HEK293 (cell line): ENCODE results near the gene ZNF223.
A peak's percentile ranks its signal among the peaks of the same experiment; 100 is the strongest.

ENCODE experiments used
- BCL11B ChIP-seq: fragments of 450-650 bp; formaldehyde crosslinking; IDR thresholded peaks from 2 replicates; pipeline ENCODE4 v1.5.1; 2016; ENCODE audit warnings: low read depth, missing biosample characterization, missing genetic modification characterization
- GLIS2 ChIP-seq: fragments of 450-650 bp; formaldehyde crosslinking; IDR thresholded peaks from 2 replicates; pipeline ENCODE4 v1.5.1; 2016; ENCODE audit warnings: missing biosample characterization, missing genetic modification characterization
- OVOL3 ChIP-seq: fragments of 450-650 bp; formaldehyde crosslinking; IDR thresholded peaks from 2 replicates; pipeline ENCODE4 v1.5.1; 2016; ENCODE audit warnings: missing biosample characterization, missing genetic modification characterization
- SP3 ChIP-seq: fragments of 450-650 bp; formaldehyde crosslinking; IDR thresholded peaks from 2 replicates; pipeline ENCODE4 v1.5.1; 2016; ENCODE audit warnings: missing biosample characterization, missing genetic modification characterization
- TCF7L2 ChIP-seq: IDR thresholded peaks from 2 replicates; pipeline ENCODE4 v1.6.1; 2011; ENCODE audit warnings: low read depth, mild to moderate bottlenecking, inconsistent platforms, low read length, moderate library complexity, borderline replicate concordance
- TRIM28 ChIP-seq: IDR thresholded peaks from 2 replicates; pipeline ENCODE4 v1.6.1; 2011; ENCODE audit warnings: low read length, control low read depth, borderline replicate concordance
- ZBTB21 ChIP-seq: fragments of 450-650 bp; formaldehyde crosslinking; IDR thresholded peaks from 2 replicates; pipeline ENCODE4 v1.5.1; 2017; ENCODE audit warnings: missing biosample characterization, missing genetic modification characterization
- ZBTB8A ChIP-seq: fragments of 450-650 bp; formaldehyde crosslinking; IDR thresholded peaks from 2 replicates; pipeline ENCODE4 v1.5.1; 2016; ENCODE audit warnings: missing biosample characterization, missing genetic modification characterization
- ZFHX2 ChIP-seq: fragments of 450-650 bp; formaldehyde crosslinking; conservative IDR thresholded peaks from 2 replicates; pipeline ENCODE4 v1.5.1; 2016; ENCODE audit warnings: missing biosample characterization, missing genetic modification characterization
- ZIC2 ChIP-seq: fragments of 450-650 bp; formaldehyde crosslinking; IDR thresholded peaks from 2 replicates; pipeline ENCODE4 v1.5.1; 2016; ENCODE audit warnings: missing biosample characterization, missing genetic modification characterization
- ZNF184 ChIP-seq: fragments of 450-650 bp; IDR thresholded peaks from 2 replicates; pipeline ENCODE4 v1.5.1; 2018; ENCODE audit warnings: missing biosample characterization, mild to moderate bottlenecking, missing genetic modification characterization
- ZNF23 ChIP-seq: fragments of 450-650 bp; formaldehyde crosslinking; IDR thresholded peaks from 2 replicates; pipeline ENCODE4 v1.5.1; 2016; ENCODE audit warnings: missing biosample characterization, missing genetic modification characterization, borderline replicate concordance
- ZNF248 ChIP-seq: fragments of 450-650 bp; formaldehyde crosslinking; IDR thresholded peaks from 2 replicates; pipeline ENCODE4 v1.5.1; 2017; ENCODE audit warnings: missing biosample characterization, missing genetic modification characterization
- ZNF266 ChIP-seq: fragments of 450-650 bp; formaldehyde crosslinking; IDR thresholded peaks from 2 replicates; pipeline ENCODE4 v1.5.1; 2016; ENCODE audit warnings: missing biosample characterization, missing genetic modification characterization, low read depth
- ZNF302 ChIP-seq: fragments of 450-650 bp; formaldehyde crosslinking; IDR thresholded peaks from 2 replicates; pipeline ENCODE4 v1.5.1; 2016; ENCODE audit warnings: missing biosample characterization, missing genetic modification characterization, low read depth
- ZNF335 ChIP-seq: fragments of 450-650 bp; formaldehyde crosslinking; conservative IDR thresholded peaks from 2 replicates; pipeline ENCODE4 v1.5.1; 2016; ENCODE audit warnings: missing biosample characterization, missing genetic modification characterization
- ZNF341 ChIP-seq: fragments of 450-650 bp; formaldehyde crosslinking; IDR thresholded peaks from 2 replicates; pipeline ENCODE4; 2016; ENCODE audit warnings: low read depth, missing biosample characterization, missing genetic modification characterization
- ZNF394 ChIP-seq: fragments of 450-650 bp; formaldehyde crosslinking; IDR thresholded peaks from 2 replicates; pipeline ENCODE4 v1.5.1; 2016; ENCODE audit warnings: missing biosample characterization, missing genetic modification characterization, mild to moderate bottlenecking, moderate library complexity, borderline replicate concordance
- ZNF423 ChIP-seq: fragments of 450-650 bp; formaldehyde crosslinking; IDR thresholded peaks from 2 replicates; pipeline ENCODE4 v1.5.1; 2016; ENCODE audit warnings: missing biosample characterization, missing genetic modification characterization
- ZNF561 ChIP-seq: fragments of 450-650 bp; IDR thresholded peaks from 2 replicates; pipeline ENCODE4 v1.5.1; 2018; ENCODE audit warnings: missing biosample characterization, missing genetic modification characterization, borderline replicate concordance
- ZNF610 ChIP-seq: fragments of 450-650 bp; formaldehyde crosslinking; IDR thresholded peaks from 2 replicates; pipeline ENCODE4 v1.5.1; 2016; ENCODE audit warnings: missing biosample characterization, missing genetic modification characterization, borderline replicate concordance
- ZNF626 ChIP-seq: fragments of 450-650 bp; sonication (Bioruptor Pico); formaldehyde crosslinking; IDR thresholded peaks from 2 replicates; pipeline ENCODE4 v1.5.1; 2018; ENCODE audit warnings: missing biosample characterization, missing genetic modification characterization, inconsistent platforms
- ZNF658 ChIP-seq: fragments of 450-650 bp; formaldehyde crosslinking; IDR thresholded peaks from 2 replicates; pipeline ENCODE4; 2016; ENCODE audit warnings: missing biosample characterization, missing genetic modification characterization
- ZNF777 ChIP-seq: fragments of 450-650 bp; formaldehyde crosslinking; IDR thresholded peaks from 2 replicates; pipeline ENCODE4 v1.5.1; 2017; ENCODE audit warnings: missing biosample characterization, missing genetic modification characterization, borderline replicate concordance
- TF ChIP-seq, protein P1 (sequence below): fragments of 450-650 bp; formaldehyde crosslinking; conservative IDR thresholded peaks from 2 replicates; pipeline ENCODE4 v1.5.1; 2016; ENCODE audit warnings: low read depth, missing biosample characterization, missing genetic modification characterization
- TF ChIP-seq, protein P2 (sequence below): fragments of 450-650 bp; formaldehyde crosslinking; IDR thresholded peaks from 2 replicates; pipeline ENCODE4 v1.5.1; 2016; ENCODE audit warnings: missing biosample characterization, missing genetic modification characterization
- TF ChIP-seq, protein P3 (sequence below): fragments of 450-650 bp; formaldehyde crosslinking; IDR thresholded peaks from 2 replicates; pipeline ENCODE4 v1.5.1; 2016; ENCODE audit warnings: missing biosample characterization, missing genetic modification characterization
- TF ChIP-seq, protein P4 (sequence below): fragments of 450-650 bp; formaldehyde crosslinking; optimal IDR thresholded peaks from 2 replicates; pipeline ENCODE3; 2016; ENCODE audit warnings: missing biosample characterization, mild to moderate bottlenecking, missing genetic modification characterization
- TF ChIP-seq, protein P5 (sequence below): fragments of 450-650 bp; formaldehyde crosslinking; IDR thresholded peaks from 2 replicates; pipeline ENCODE4; 2016; ENCODE audit warnings: missing biosample characterization, missing genetic modification characterization
- TF ChIP-seq, protein P6 (sequence below): fragments of 450-650 bp; formaldehyde crosslinking; IDR thresholded peaks from 2 replicates; pipeline ENCODE4 v1.5.1; 2017; ENCODE audit warnings: missing biosample characterization, mild to moderate bottlenecking, missing genetic modification characterization, moderate library complexity

ZNF223 gene

DNA sequence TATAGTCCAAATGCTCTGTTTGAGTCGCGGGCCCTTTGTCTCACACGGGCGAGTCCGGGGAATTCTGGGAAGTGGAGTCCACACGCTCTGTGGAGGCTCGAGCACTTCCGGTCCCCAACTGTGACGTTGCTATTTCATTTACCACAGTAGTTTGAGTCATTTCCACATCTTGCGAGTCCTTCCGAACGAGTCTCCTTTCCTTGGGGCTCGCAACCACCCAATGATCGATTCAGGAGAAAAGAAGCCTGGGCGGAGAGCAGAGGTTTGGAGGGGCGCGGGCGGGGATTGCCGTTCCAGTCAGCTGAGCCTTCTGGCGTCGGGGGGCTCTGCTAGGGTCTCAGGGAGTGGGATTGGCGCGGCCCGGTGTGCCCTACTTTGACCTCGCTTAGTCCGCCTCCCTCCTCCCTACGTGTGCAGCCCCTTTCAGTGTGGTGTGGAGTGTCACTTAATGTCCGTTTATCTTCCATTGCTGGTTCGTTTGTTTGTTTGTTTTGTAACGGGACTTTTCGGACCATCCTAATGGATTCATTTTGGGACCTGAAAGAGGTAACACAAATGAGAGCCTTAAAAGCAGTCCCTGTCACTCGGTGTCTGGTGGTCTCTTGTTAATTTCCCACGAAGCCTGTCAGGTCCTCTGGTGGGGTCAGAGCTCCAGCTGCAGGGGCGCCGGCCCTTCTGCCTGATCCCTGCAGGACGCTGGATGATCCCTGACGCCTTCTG is 26.5 kb upstream of the ZNF223 start, which contains the start of gene ZNF222 (continued):
- TF ChIP-seq ZNF23 (tag by site-specific recombination) = peak; percentile 26; the same call in 1 of the 2 replicates
- TF ChIP-seq, protein P1, sequence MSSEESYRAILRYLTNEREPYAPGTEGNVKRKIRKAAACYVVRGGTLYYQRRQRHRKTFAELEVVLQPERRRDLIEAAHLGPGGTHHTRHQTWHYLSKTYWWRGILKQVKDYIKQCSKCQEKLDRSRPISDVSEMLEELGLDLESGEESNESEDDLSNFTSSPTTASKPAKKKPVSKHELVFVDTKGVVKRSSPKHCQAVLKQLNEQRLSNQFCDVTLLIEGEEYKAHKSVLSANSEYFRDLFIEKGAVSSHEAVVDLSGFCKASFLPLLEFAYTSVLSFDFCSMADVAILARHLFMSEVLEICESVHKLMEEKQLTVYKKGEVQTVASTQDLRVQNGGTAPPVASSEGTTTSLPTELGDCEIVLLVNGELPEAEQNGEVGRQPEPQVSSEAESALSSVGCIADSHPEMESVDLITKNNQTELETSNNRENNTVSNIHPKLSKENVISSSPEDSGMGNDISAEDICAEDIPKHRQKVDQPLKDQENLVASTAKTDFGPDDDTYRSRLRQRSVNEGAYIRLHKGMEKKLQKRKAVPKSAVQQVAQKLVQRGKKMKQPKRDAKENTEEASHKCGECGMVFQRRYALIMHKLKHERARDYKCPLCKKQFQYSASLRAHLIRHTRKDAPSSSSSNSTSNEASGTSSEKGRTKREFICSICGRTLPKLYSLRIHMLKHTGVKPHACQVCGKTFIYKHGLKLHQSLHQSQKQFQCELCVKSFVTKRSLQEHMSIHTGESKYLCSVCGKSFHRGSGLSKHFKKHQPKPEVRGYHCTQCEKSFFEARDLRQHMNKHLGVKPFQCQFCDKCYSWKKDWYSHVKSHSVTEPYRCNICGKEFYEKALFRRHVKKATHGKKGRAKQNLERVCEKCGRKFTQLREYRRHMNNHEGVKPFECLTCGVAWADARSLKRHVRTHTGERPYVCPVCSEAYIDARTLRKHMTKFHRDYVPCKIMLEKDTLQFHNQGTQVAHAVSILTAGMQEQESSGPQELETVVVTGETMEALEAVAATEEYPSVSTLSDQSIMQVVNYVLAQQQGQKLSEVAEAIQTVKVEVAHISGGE (tag by site-specific recombination) = peak; percentile 94
- peak; percentile 99 for TF ChIP-seq ZNF335 (tag by site-specific recombination)
- TF ChIP-seq, protein P2, sequence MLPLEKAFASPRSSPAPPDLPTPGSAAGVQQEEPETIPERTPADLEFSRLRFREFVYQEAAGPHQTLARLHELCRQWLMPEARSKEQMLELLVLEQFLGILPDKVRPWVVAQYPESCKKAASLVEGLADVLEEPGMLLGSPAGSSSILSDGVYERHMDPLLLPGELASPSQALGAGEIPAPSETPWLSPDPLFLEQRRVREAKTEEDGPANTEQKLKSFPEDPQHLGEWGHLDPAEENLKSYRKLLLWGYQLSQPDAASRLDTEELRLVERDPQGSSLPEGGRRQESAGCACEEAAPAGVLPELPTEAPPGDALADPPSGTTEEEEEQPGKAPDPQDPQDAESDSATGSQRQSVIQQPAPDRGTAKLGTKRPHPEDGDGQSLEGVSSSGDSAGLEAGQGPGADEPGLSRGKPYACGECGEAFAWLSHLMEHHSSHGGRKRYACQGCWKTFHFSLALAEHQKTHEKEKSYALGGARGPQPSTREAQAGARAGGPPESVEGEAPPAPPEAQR (tag by site-specific recombination) = no peak
- TF ChIP-seq ZNF610 = peak; percentile 24; the same call in 1 of the 2 replicates
- no peak for TF ChIP-seq ZNF626 (tag by site-specific recombination)
- TF ChIP-seq ZNF341 = peak; percentile 73
- peak; percentile 40; the same call in 1 of the 2 replicates for TF ChIP-seq GLIS2 (tag by site-specific recombination)
- peak; percentile 99 for TF ChIP-seq ZBTB21
- TF ChIP-seq ZNF302 (tag by site-specific recombination) = no peak
- TF ChIP-seq ZBTB8A = peak; percentile 72
- TF ChIP-seq BCL11B (tag by site-specific recombination) = peak; percentile 72
- TF ChIP-seq ZFHX2 (tag by site-specific recombination) = peak; percentile 37; the same call in 1 of the 2 replicates
- peak; percentile 76; the same call in 1 of the 2 replicates for TF ChIP-seq ZNF777
- no peak for TF ChIP-seq ZNF266
- TF ChIP-seq ZNF561 (tag by site-specific recombination) = 0 out of 2 replicates have a peak, but pooled peaks have one; percentile 66
- TF ChIP-seq TRIM28 = no peak
- no peak; the same call in 1 of the 2 replicates for TF ChIP-seq ZNF394 (tag by site-specific recombination)
- TF ChIP-seq, protein P3, sequence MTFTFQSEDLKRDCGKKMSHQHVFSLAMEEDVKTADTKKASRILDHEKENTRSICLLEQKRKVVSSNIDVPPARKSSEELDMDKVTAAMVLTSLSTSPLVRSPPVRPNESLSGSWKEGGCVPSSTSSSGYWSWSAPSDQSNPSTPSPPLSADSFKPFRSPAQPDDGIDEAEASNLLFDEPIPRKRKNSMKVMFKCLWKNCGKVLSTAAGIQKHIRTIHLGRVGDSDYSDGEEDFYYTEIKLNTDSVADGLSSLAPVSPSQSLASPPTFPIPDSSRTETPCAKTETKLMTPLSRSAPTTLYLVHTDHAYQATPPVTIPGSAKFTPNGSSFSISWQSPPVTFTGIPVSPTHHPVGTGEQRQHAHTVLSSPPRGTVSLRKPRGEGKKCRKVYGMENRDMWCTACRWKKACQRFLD (tag by site-specific recombination) = no peak
- peak; percentile 32; the same call in 1 of the 2 replicates for TF ChIP-seq ZIC2 (tag by site-specific recombination)
- 0 out of 2 replicates have a peak, but pooled peaks have one; percentile 6 for TF ChIP-seq ZNF184 (tag by site-specific recombination)
- TF ChIP-seq ZNF658 (tag by site-specific recombination) = no peak
- TF ChIP-seq ZNF423 (tag by site-specific recombination) = no peak
- TF ChIP-seq, protein P4, sequence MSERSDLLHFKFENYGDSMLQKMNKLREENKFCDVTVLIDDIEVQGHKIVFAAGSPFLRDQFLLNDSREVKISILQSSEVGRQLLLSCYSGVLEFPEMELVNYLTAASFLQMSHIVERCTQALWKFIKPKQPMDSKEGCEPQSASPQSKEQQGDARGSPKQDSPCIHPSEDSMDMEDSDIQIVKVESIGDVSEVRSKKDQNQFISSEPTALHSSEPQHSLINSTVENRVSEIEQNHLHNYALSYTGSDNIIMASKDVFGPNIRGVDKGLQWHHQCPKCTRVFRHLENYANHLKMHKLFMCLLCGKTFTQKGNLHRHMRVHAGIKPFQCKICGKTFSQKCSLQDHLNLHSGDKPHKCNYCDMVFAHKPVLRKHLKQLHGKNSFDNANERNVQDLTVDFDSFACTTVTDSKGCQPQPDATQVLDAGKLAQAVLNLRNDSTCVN = peak; percentile 31
- peak; percentile 85 for TF ChIP-seq OVOL3 (tag by site-specific recombination)
- TF ChIP-seq, protein P5, sequence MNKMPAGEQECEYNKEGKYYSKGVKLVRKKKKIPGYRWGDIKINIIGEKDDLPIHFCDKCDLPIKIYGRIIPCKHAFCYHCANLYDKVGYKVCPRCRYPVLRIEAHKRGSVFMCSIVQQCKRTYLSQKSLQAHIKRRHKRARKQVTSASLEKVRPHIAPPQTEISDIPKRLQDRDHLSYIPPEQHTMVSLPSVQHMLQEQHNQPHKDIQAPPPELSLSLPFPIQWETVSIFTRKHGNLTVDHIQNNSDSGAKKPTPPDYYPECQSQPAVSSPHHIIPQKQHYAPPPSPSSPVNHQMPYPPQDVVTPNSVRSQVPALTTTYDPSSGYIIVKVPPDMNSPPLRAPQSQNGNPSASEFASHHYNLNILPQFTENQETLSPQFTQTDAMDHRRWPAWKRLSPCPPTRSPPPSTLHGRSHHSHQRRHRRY (tag by site-specific recombination) = 0 out of 2 replicates have a peak, but pooled peaks have one; percentile 58
- TF ChIP-seq SP3 (tag by site-specific recombination) = peak; percentile 48; the same call in 1 of the 2 replicates
- TF ChIP-seq ZNF248 = no peak
- TF ChIP-seq TCF7L2 = no peak
- TF ChIP-seq, protein P6, sequence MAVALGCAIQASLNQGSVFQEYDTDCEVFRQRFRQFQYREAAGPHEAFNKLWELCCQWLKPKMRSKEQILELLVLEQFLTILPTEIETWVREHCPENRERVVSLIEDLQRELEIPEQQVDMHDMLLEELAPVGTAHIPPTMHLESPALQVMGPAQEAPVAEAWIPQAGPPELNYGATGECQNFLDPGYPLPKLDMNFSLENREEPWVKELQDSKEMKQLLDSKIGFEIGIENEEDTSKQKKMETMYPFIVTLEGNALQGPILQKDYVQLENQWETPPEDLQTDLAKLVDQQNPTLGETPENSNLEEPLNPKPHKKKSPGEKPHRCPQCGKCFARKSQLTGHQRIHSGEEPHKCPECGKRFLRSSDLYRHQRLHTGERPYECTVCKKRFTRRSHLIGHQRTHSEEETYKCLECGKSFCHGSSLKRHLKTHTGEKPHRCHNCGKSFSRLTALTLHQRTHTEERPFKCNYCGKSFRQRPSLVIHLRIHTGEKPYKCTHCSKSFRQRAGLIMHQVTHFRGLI (tag by site-specific recombination) = peak; percentile 60; the same call in 1 of the 2 replicates
